NT2/D1 (cell line): Measurements from ENCODE around the gene IFI44L.
A peak's percentile ranks its signal among the peaks of the same experiment; 100 is the strongest.

ENCODE experiments used
- DNase-seq: peaks from one replicate; pipeline ENCODE4 v3.0.0-alpha.2; 2011; ENCODE audit warnings: low read depth, low spot score
- H3K27me3 ChIP-seq: 2 replicates; pipeline ENCODE4 v1.6.0; 2011; ENCODE audit warnings: mild to moderate bottlenecking; ENCODE audit not compliant: insufficient read length, insufficient read depth
- H3K36me3 ChIP-seq: 2 replicates; pipeline ENCODE4 v1.6.1; 2011; ENCODE audit warnings: mild to moderate bottlenecking, low read length, mixed read lengths; ENCODE audit not compliant: insufficient read depth, insufficient read length
- H3K4me1 ChIP-seq: 2 replicates; pipeline ENCODE4 v1.5.1; 2011; ENCODE audit not compliant: insufficient read depth, insufficient read length
- H3K4me3 ChIP-seq: 2 replicates; pipeline ENCODE4 v1.5.1; 2011; ENCODE audit warnings: low read depth; ENCODE audit not compliant: insufficient read length
- H3K9ac ChIP-seq: 2 replicates; pipeline ENCODE4 v1.6.0; 2011; ENCODE audit warnings: low read depth; ENCODE audit not compliant: insufficient read length
- H3K9me3 ChIP-seq: 2 replicates; pipeline ENCODE4 v1.5.1; 2011; ENCODE audit warnings: mild to moderate bottlenecking, low read length; ENCODE audit not compliant: insufficient read depth
- SUZ12 ChIP-seq: IDR thresholded peaks from 2 replicates; pipeline ENCODE4 v1.6.1; 2011; ENCODE audit not compliant: insufficient read length, insufficient read depth; ENCODE audit errors: extremely low read depth
- YY1 ChIP-seq: IDR thresholded peaks from 2 replicates; pipeline ENCODE4 v1.6.1; 2011; ENCODE audit not compliant: insufficient read length, insufficient read depth
- ZNF274 ChIP-seq: IDR thresholded peaks from 2 replicates; pipeline ENCODE4 v1.6.1; 2011; ENCODE audit warnings: mild to moderate bottlenecking, low read depth, low read length

IFI44L gene

DNA sequence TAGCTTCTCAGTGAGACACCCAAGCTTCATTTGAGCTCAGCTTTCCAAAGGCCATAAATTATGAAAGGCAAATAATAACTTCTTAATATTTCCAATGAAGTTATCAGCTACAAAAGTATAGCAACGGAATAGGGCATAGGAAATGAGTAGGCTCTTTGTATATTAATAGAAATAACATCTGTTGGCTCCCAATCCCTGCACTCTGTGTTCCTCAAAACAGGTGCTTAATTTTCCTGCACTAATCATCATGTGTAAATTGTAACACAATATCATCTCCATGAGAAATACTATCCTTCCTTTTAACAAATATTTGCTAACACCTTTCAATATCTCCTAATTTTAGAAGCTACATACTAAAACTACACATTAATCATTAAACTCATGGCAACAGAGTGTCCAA is 19.2 kb upstream of the IFI44L start:
- Histone ChIP-seq H3K9me3 (no peaks in the 10 kb centered on the region), H3K4me1 (no peaks in the 10 kb centered on the region), H3K9ac (no peak overlapping the region), H3K27me3 (no peaks in the 10 kb centered on the region), H3K4me3 (no peak overlapping the region), H3K36me3 (no peaks in the 10 kb centered on the region)
- no peak for TF ChIP-seq SUZ12
- TF ChIP-seq ZNF274 = no peak
- TF ChIP-seq YY1 = no peak
- DNase-seq = no peak

DNA sequence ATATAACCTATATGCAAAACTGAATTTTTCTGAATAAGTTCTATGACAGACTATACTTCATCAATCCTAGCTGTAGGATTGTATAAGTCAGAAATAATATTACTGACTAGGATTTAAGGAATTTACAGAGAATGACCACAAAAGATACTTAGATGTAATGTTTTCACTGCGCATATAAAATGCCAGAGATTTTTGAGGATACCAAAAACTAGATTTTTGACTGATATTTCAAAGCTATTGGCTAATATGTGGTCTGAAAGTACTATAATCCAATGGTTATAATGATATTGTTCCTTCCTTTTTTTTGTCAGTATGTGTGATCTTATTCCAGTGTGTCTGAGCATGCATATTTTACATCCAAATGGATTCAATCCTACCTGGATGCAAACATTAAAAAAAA is 17.0 kb upstream of the IFI44L start:
- Histone ChIP-seq H3K27me3 (no peaks in the 10 kb centered on the region), H3K4me1 (no peaks in the 10 kb centered on the region), H3K36me3 (no peaks in the 10 kb centered on the region), H3K4me3 (no peak overlapping the region), H3K9ac (no peak overlapping the region), H3K9me3 (no peaks in the 10 kb centered on the region)
- TF ChIP-seq YY1 (no peak), ZNF274 (no peak), SUZ12 (no peak)
- DNase-seq = no peak

DNA sequence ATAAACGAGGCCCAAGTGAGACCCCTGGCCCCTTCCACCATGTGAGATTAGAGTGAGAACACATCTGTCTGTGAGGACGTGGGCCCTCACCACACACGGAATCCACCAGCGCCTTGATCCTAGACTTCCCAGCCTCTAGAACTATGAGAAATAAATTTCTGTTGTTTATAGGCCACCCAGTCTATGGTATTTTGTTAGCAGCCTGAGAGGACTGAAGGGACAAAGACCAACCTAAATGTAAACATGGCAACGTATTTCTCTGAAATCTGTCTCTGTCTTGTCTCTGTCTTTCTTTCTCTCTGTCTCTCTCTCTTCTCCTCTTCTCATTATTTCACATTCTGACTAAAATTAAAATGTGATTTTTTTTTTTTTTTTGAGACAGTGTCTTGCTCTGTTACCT is 15.6 kb upstream of the IFI44L start:
- H3K9me3 ChIP-seq = no peaks in the 10 kb centered on the region
- no peaks in the 10 kb centered on the region for H3K27me3 ChIP-seq
- TF ChIP-seq ZNF274 = no peak
- no peak for TF ChIP-seq SUZ12
- no peaks in the 10 kb centered on the region for H3K36me3 ChIP-seq
- H3K4me3 ChIP-seq = no peak overlapping the region
- no peaks in the 10 kb centered on the region for H3K4me1 ChIP-seq
- H3K9ac ChIP-seq = no peak overlapping the region
- no peak for DNase-seq

DNA sequence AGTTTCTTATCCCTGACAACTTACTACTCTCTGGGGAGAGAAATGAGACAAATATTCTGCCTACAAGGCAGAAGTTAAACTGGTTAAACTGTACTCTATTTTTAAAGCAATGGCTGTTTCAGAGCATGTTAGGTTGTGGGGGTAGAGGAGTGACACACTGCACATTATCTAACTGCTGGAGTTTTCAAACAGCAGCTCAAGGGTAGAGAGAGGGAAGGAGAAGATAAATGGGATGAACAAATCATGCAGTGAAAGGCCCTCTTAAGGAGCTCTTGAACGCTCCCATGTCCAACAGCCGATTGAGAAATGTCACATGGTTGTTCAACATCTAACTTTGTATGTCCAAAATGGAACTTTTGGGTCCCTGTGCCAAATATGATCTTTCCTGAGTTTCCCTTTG is 14.0 kb upstream of the IFI44L start:
- no peaks in the 10 kb centered on the region for H3K4me1 ChIP-seq
- no peaks in the 10 kb centered on the region for H3K36me3 ChIP-seq
- no peaks in the 10 kb centered on the region for H3K9me3 ChIP-seq
- TF ChIP-seq SUZ12 (no peak), ZNF274 (no peak), YY1 (no peak)
- no peaks in the 10 kb centered on the region for H3K27me3 ChIP-seq
- DNase-seq = no peak
- H3K4me3 ChIP-seq = no peak overlapping the region
- H3K9ac ChIP-seq = no peak overlapping the region

DNA sequence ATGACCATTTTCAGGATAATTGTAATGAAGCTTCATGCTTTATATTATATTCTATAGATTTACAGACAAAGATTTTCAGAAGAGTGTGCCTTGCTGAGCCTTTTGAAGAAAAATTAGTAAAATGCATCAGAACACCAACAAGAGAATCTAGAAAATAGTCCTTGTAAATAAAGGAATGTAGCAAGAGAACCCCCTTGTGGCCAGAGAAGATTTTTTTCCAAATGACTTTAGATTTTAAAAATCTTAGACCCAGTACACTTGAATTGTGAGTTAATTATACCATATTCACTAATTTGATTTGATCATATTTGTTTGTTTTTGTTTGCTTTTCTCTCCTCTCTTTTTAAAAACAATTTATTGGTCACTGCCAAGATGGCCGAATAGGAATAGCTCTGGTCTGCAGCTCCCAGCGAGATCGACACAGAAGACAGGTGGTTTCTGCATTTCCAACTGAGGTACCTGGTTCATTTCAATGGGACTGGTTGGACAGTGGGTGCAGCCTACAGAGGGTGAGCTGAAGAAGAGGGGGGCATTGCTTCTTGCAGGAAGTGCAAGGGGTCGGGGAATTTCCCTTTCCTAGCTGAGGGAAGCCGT is 12.8 kb upstream of the IFI44L start:
- no peak for DNase-seq
- TF ChIP-seq SUZ12 (no peak), ZNF274 (no peak), YY1 (no peak)
- no peaks in the 10 kb centered on the region for H3K27me3 ChIP-seq
- H3K9me3 ChIP-seq = no peaks in the 10 kb centered on the region
- H3K4me1 ChIP-seq = no peaks in the 10 kb centered on the region
- H3K9ac ChIP-seq = no peak overlapping the region
- H3K4me3 ChIP-seq = no peak overlapping the region
- H3K36me3 ChIP-seq = no peaks in the 10 kb centered on the region

DNA sequence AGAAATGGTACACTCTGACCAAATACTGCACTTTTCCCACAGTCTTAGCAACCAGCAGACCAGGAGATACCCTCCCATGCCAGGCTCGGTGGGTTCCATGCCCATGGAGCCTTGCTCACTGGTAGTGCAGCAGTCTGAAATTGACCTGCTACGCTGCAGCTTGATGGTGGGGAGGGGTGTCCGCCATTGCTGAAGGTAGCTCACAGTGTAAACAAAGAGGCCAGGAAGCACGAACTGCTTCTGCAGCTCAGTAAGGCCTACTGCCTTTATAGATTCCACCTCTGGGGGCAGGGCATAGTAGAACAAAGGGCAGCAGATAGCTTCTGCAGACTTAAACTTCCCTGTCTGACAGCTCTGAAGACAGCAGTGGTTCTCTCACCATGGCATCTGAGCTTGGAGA is 12.3 kb upstream of the IFI44L start:
- no peaks in the 10 kb centered on the region for H3K9me3 ChIP-seq
- H3K4me1 ChIP-seq = no peaks in the 10 kb centered on the region
- DNase-seq = no peak
- H3K27me3 ChIP-seq = no peaks in the 10 kb centered on the region
- no peak overlapping the region for H3K9ac ChIP-seq
- H3K36me3 ChIP-seq = no peaks in the 10 kb centered on the region
- H3K4me3 ChIP-seq = no peak overlapping the region
- TF ChIP-seq SUZ12 = no peak
- peak; percentile 34 for TF ChIP-seq YY1
- TF ChIP-seq ZNF274 = no peak

DNA sequence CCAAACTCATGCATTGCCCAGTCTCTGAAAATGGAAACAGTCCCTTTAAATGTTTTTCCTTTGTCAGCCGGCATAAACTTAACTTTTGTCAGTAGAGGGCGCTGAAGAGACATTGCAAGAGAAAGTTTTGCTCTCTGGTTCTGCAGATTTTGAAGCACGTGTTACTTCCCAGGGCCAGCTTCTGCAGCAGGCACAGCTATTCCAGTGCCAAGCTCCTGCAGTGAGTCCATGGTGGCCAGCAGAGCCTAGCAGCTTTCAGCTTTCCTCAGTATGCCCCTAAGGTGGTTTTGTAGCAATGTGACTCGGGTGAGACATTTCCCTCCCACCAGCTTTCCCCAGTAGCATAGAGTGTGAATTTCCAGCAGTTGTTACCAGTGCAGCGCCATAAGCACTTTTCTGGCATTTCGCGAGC is 2.6 kb upstream of the IFI44L start:
- no peaks in the 10 kb centered on the region for H3K36me3 ChIP-seq
- TF ChIP-seq ZNF274 = no peak
- TF ChIP-seq SUZ12 = no peak
- TF ChIP-seq YY1 = no peak
- H3K4me3 ChIP-seq = no peak overlapping the region
- H3K27me3 ChIP-seq = no peaks in the 10 kb centered on the region
- H3K4me1 ChIP-seq = no peaks in the 10 kb centered on the region
- DNase-seq = peak; percentile 88
- H3K9me3 ChIP-seq = no peaks in the 10 kb centered on the region
- H3K9ac ChIP-seq = no peak overlapping the region

DNA sequence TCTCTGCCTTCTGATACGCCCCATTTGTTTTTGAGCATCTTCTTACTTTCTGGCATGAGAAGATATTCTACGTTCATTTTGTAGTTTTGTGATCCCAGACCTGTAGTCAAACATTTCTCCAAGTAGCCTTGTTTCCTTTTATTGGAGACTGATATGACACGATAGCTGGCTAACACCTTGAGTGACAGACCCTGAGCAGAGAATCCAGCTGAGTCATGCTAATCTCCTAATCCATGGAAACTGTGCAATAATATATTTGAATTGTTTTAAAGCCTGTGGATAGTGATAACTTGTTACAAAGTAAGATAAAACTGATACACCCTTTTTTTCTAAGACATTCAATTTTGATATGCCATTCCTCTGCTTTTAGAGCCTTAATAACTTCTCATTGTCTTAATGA is 1.2 kb upstream of the IFI44L start:
- Histone ChIP-seq H3K9ac (no peak overlapping the region), H3K36me3 (no peaks in the 10 kb centered on the region), H3K4me1 (no peaks in the 10 kb centered on the region), H3K4me3 (no peak overlapping the region), H3K9me3 (no peaks in the 10 kb centered on the region), H3K27me3 (no peaks in the 10 kb centered on the region)
- no peak for DNase-seq
- TF ChIP-seq ZNF274 (no peak), SUZ12 (no peak), YY1 (no peak)
